ENCODE data around the gene GGT6.

GGT6 gene

GRCh38 chr17:4584917-4585637 is 24.7 kb upstream of the GGT6 start:
- Histone ChIP-seq H3K9me3 (ENCODE audit: control insufficient read depth, insufficient read depth, low read depth, low read length) (no peaks in the 10 kb centered on the region), H3K27ac (ENCODE audit: extremely low read depth, low read depth, low read length) (no peak overlapping the region; the same call in 1 of the 2 replicates), H3K36me3 (ENCODE audit: control insufficient read depth in 2 of 2, insufficient read depth in 1 of 2, low read length in 2 of 2) (no peaks in the 10 kb centered on the region), H3K4me3 (ENCODE audit: low read depth, low read length) (no peak overlapping the region), H3K4me1 (ENCODE audit: control insufficient read depth, insufficient read depth, low read length) (peaks cover 2% of the 10 kb centered on the region; the same call in 1 of the 2 replicates)
- ChIA-PET POLR2A (interaction anchor here (0.6 to 1.4 kb wide), 3 partner anchors 14 to 57 kb away, joined by 3 to 12 read pairs (median 3); no protein-coding TSS in a partner anchor), CTCF (interaction anchor here (0.9 to 1.0 kb wide), 3 partner anchors 11 to 40 kb away, joined by 3 to 5 read pairs (median 3); no protein-coding TSS in a partner anchor)
- no peak for TF ChIP-seq MEIS1 (CRISPR knock-in tag; IDR thresholded peaks at IDR 0.05; ENCODE audit: borderline replicate concordance)
- TF ChIP-seq ZNF214 (tag by site-specific recombination; IDR thresholded peaks at IDR 0.05; ENCODE audit: borderline replicate concordance) = no peak
- TF ChIP-seq PATZ1 (tag by site-specific recombination; IDR thresholded peaks at IDR 0.05) = peak; percentile 17; the same call in 1 of the 2 replicates

GRCh38 chr17:4584101-4584916 is 23.9 kb upstream of the GGT6 start, which contains the start of gene SMTNL2:
Gene SMTNL2 (plus strand): TSS chr17:4584529. CDS start chr17:4584606, 77 bp downstream.
- Histone ChIP-seq H3K36me3 (ENCODE audit: control insufficient read depth in 2 of 2, insufficient read depth in 1 of 2, low read length in 2 of 2) (no peaks in the 10 kb centered on the region), H3K4me1 (ENCODE audit: control insufficient read depth, insufficient read depth, low read length) (peaks cover 2% of the 10 kb centered on the region; the same call in 1 of the 2 replicates), H3K4me3 (ENCODE audit: low read depth, low read length) (peak within 1 kb of the TSS; percentile 39), H3K9me3 (ENCODE audit: control insufficient read depth, insufficient read depth, low read depth, low read length) (no peaks in the 10 kb centered on the region), H3K27ac (ENCODE audit: extremely low read depth, low read depth, low read length) (peak within 1 kb of the TSS; percentile 20; the same call in 1 of the 2 replicates)
- ChIA-PET CTCF (interaction anchor here (0.6 to 1.8 kb wide), 13 partner anchors 10 to 538 kb away, joined by 3 to 24 read pairs (median 4); no protein-coding TSS in a partner anchor), POLR2A (interaction anchor here (0.6 to 1.4 kb wide), 3 partner anchors 15 to 57 kb away, joined by 3 to 12 read pairs (median 3); no protein-coding TSS in a partner anchor)
- peak; percentile 77 for TF ChIP-seq ZFP69B (tag by site-specific recombination; IDR thresholded peaks at IDR 0.05)
- TF ChIP-seq ZNF501 (tag by site-specific recombination; IDR thresholded peaks at IDR 0.05) = peak; percentile 58; the same call in 1 of the 2 replicates
- TF ChIP-seq ZNF654 (tag by site-specific recombination; IDR thresholded peaks at IDR 0.05; ENCODE audit: low read depth) = no peak
- peak; percentile 48; the same call in 1 of the 2 replicates for TF ChIP-seq ZNF600 (tag by site-specific recombination; IDR thresholded peaks at IDR 0.05)
- peak; percentile 36 for TF ChIP-seq ZBTB6 (tag by site-specific recombination; IDR thresholded peaks at IDR 0.05)
- TF ChIP-seq ZSCAN23 (tag by site-specific recombination; IDR thresholded peaks at IDR 0.05) = no peak
- TF ChIP-seq ZSCAN4 (tag by site-specific recombination; IDR thresholded peaks at IDR 0.05) = no peak
- peak; percentile 52; the same call in 1 of the 2 replicates for TF ChIP-seq ZNF837 (tag by site-specific recombination; IDR thresholded peaks at IDR 0.05)
- no peak for TF ChIP-seq BCL11A (tag by site-specific recombination; IDR thresholded peaks at IDR 0.05; ENCODE audit: low read depth)
- TF ChIP-seq ZBTB21 (tag by site-specific recombination; IDR thresholded peaks at IDR 0.05) = no peak
- TF ChIP-seq ZNF341 (tag by site-specific recombination; IDR thresholded peaks at IDR 0.05; ENCODE audit: low read depth) = peak; percentile 70
- TF ChIP-seq IKZF3 (tag by site-specific recombination; IDR thresholded peaks at IDR 0.05) = 0 out of 2 replicates have a peak, but pooled peaks have one; percentile 9
- TF ChIP-seq ZBTB20 (tag by site-specific recombination; IDR thresholded peaks at IDR 0.05) = peak; percentile 79
- TF ChIP-seq ZNF404 (tag by site-specific recombination; IDR thresholded peaks at IDR 0.05) = no peak
- TF ChIP-seq ZBTB7A (tag by site-specific recombination; IDR thresholded peaks at IDR 0.05; ENCODE audit: low read depth) = no peak
- no peak for TF ChIP-seq HIC1 (tag by site-specific recombination; IDR thresholded peaks at IDR 0.05)
- TF ChIP-seq SP2 (tag by site-specific recombination; IDR thresholded peaks at IDR 0.05) = peak; percentile 48
- peak; percentile 67 for TF ChIP-seq ZIC2 (tag by site-specific recombination; IDR thresholded peaks at IDR 0.05)
- no peak for TF ChIP-seq ZNF777 (tag by site-specific recombination; IDR thresholded peaks at IDR 0.05; ENCODE audit: borderline replicate concordance)

Measured in HEK293 (cell line).